Measurements from ENCODE around the gene VSIG2.
A peak's percentile ranks its signal among the peaks of the same experiment; 100 is the strongest.

VSIG2 gene

DNA sequence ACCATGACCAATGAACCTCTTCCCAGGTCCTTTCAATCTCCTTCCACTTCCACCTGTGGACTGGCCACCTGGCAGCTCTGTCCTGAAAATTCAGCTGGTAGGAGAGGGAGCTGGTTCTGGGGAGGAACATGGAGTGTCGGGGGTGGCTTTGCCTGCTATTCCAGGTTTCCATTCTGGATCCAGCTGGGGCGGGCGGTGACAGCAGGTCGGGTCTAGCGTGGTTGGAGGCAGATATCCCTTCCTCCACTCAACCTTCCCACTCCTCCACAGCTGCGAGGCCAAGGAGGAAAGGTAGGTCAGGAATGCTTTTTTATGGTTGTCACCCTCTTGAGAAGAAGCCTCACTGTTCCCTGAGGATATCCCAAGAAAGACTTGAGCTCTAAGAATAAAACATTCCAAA, 9.0 kb downstream of the VSIG2 start:
- no peaks in the 10 kb centered on the region for H3K36me3 ChIP-seq (ENCODE audit: insufficient read depth, low read length)
- H2AFZ ChIP-seq (ENCODE audit: low read length): no peak overlapping the region
- no peaks in the 10 kb centered on the region for H3F3A ChIP-seq (ENCODE audit: insufficient read depth, low read length)
- H3K9me2 ChIP-seq (ENCODE audit: low read depth, low read length): no peaks in the 10 kb centered on the region
- H4K20me1 ChIP-seq (ENCODE audit: insufficient read depth, low read length): no peaks in the 10 kb centered on the region
- no peaks in the 10 kb centered on the region for H3K27me3 ChIP-seq (ENCODE audit: insufficient read depth, low read length)
- H3K4me1 ChIP-seq (ENCODE audit: insufficient read depth, low read length, severe bottlenecking): peaks cover 9% of the 10 kb centered on the region
- no peak overlapping the region for H3K27ac ChIP-seq (ENCODE audit: low read depth, low read length, poor library complexity, severe bottlenecking)
- TF ChIP-seq EZH2 (IDR thresholded peaks at IDR 0.05; ENCODE audit: borderline replicate concordance, low read length) (no peak), CTCF (IDR thresholded peaks at IDR 0.05; ENCODE audit: low read length) (no peak)
- H3K9me3 ChIP-seq (ENCODE audit: low read length): no peaks in the 10 kb centered on the region
- H3K79me2 ChIP-seq (ENCODE audit: insufficient read depth, low read length): no peaks in the 10 kb centered on the region
- no peak overlapping the region for H3K4me2 ChIP-seq (ENCODE audit: low read length)
- no peak overlapping the region for H3K9ac ChIP-seq (ENCODE audit: low read length)
- H3K4me3 ChIP-seq (ENCODE audit: low read depth, low read length, poor library complexity, severe bottlenecking): no peak overlapping the region

DNA sequence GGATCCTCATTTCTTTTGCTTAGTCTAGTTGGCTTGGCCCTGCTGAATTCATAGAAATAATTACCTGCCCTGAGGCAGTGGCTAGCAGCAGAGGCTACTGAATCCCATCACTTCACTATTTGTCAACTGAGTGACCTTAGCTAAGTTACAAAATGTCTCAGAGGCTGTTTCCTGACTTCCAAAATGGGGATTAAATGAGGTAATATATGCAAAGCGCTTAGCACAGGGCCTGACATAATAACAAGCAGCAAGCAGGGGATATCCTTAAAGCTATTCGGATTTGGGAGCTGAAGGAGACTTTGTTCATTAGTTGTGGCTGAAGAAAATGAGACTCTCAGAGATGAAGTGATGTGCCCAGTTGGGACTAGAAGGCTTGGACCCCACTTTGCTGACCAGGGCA, 9.5 kb downstream of the VSIG2 start:
- Histone ChIP-seq H3K9ac (ENCODE audit: low read length) (no peak overlapping the region), H2AFZ (ENCODE audit: low read length) (no peak overlapping the region), H3K4me3 (ENCODE audit: low read depth, low read length, poor library complexity, severe bottlenecking) (no peak overlapping the region), H3K9me3 (ENCODE audit: low read length) (no peaks in the 10 kb centered on the region), H4K20me1 (ENCODE audit: insufficient read depth, low read length) (no peaks in the 10 kb centered on the region), H3K27ac (ENCODE audit: low read depth, low read length, poor library complexity, severe bottlenecking) (no peak overlapping the region), H3F3A (ENCODE audit: insufficient read depth, low read length) (no peaks in the 10 kb centered on the region), H3K4me1 (ENCODE audit: insufficient read depth, low read length, severe bottlenecking) (peaks cover 9% of the 10 kb centered on the region), H3K9me2 (ENCODE audit: low read depth, low read length) (no peaks in the 10 kb centered on the region), H3K27me3 (ENCODE audit: insufficient read depth, low read length) (no peaks in the 10 kb centered on the region), H3K4me2 (ENCODE audit: low read length) (no peak overlapping the region), H3K36me3 (ENCODE audit: insufficient read depth, low read length) (no peaks in the 10 kb centered on the region), H3K79me2 (ENCODE audit: insufficient read depth, low read length) (no peaks in the 10 kb centered on the region)
- TF ChIP-seq EZH2 (IDR thresholded peaks at IDR 0.05; ENCODE audit: borderline replicate concordance, low read length) (no peak), CTCF (IDR thresholded peaks at IDR 0.05; ENCODE audit: low read length) (no peak)

DNA sequence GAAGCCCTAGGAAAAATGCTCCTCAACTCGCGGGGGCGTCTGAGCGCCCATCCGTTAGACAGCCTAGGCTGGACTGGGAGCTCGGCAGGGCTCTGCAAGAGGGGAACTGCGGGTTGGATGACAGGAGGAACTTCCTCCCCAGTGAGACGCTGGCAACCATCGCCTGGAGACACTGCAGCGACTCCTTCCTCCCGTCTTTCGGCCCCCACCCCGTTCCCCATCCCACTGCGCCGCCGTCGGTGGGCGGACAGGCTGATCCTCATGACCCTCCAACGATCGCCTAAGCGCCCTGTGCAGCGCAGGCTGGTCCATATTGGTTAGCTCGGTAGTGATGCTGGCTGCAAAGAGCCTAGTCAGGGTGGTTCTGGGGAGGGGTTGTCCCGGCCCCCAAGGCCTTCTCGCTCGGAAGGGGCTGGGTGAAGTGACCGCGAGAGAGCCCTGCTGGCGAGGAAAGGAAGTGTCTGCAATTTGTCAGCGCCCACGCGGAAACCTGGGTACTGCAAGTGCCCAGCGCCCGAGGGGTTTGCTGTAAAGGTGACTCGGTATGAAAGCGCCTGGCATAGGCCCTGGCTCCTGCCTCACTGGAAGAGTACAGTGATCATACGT, 11.7 kb downstream of the VSIG2 start:
- Histone ChIP-seq H3K36me3 (ENCODE audit: insufficient read depth, low read length) (no peaks in the 10 kb centered on the region), H3F3A (ENCODE audit: insufficient read depth, low read length) (no peaks in the 10 kb centered on the region), H3K9ac (ENCODE audit: low read length) (peak overlapping the region; percentile 46; the same call in 1 of the 2 replicates), H3K4me3 (ENCODE audit: low read depth, low read length, poor library complexity, severe bottlenecking) (peak overlapping the region; percentile 64), H3K27ac (ENCODE audit: low read depth, low read length, poor library complexity, severe bottlenecking) (no peak overlapping the region), H3K9me2 (ENCODE audit: low read depth, low read length) (no peaks in the 10 kb centered on the region), H3K9me3 (ENCODE audit: low read length) (no peaks in the 10 kb centered on the region), H3K4me2 (ENCODE audit: low read length) (peak overlapping the region; percentile 76), H3K27me3 (ENCODE audit: insufficient read depth, low read length) (no peaks in the 10 kb centered on the region), H2AFZ (ENCODE audit: low read length) (no peak overlapping the region), H4K20me1 (ENCODE audit: insufficient read depth, low read length) (no peaks in the 10 kb centered on the region), H3K4me1 (ENCODE audit: insufficient read depth, low read length, severe bottlenecking) (peaks cover 9% of the 10 kb centered on the region), H3K79me2 (ENCODE audit: insufficient read depth, low read length) (no peaks in the 10 kb centered on the region)
- TF ChIP-seq EZH2 (IDR thresholded peaks at IDR 0.05; ENCODE audit: borderline replicate concordance, low read length) (no peak), CTCF (IDR thresholded peaks at IDR 0.05; ENCODE audit: low read length) (peak; percentile 45)
